GM12801 (cell line): ENCODE measurements around the gene LIX1L.

Experiments
- CTCF ChIP-seq: IDR thresholded peaks from one replicate; pipeline ENCODE4 v1.5.1; 2011; ENCODE audit warnings: control low read depth; ENCODE audit not compliant: insufficient read length; ENCODE audit errors: extremely low read depth

LIX1L gene

DNA sequence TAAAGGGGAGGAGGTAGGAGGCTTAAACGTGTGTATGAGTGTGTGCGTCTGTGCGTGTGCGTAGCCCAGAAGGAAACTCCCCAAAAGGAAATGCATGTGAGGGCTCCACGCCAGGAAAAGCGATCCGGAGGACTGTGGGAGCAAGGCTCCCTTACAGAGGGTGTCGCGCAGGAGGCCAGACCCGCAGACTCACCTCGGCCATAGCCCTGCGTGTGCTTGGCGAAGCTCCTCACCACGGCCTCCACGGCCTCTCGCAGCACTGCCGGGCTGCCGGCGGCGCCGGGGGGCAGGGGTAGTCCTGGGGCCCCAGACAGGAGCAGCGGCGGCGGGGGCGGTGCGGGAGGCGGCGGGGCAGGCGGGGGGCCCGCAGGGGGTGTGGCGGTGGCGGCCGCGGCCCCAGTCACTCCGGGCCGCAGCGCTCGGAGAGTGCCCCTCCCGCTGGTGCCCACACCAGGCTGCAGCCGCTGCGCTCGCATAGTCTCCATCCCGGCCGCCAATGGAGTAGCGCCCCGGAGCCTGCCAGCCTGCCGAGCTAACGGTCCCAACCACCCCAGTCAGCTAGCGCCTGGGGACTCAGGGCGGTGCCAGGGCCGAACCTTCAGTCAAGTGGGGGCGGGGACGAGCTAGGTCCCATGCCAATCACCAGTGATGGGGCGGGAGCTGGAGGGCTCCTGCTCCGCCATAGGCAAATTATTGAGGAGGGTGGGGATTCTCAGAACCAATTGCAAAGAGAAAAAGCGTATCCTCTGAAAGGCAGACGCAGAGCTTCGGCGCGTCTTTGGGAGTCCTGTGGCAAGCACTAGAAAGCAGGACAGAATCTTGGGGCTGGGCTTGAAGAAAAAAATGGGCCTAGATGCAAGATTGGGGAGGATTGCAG, at the start of gene LIX1L:
TSS of gene LIX1L (minus strand) at position 575 of the 877 bp plus-strand sequence. CDS start at position 485, 90 bp downstream.
- TF ChIP-seq CTCF: no peak

DNA sequence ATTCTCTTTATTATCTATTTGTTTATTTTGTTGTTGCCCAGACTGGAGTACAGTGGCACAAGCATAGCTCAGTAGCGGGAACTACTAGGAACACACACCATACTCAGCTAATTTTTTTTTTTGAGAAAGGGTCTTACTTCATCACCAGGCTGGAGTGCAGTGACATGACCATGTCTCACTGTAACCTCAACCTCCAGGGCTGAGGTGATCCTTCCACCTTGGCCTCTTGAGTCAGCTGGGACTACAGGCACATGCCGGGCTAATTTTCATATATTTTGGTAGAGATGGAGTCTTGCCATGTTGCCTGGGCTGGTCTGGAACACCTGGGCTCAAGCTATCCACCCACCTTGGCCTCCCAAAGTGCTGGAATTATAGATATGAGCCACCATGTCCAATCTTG, 43.9 kb upstream of the LIX1L start:
- TF ChIP-seq CTCF: no peak

DNA sequence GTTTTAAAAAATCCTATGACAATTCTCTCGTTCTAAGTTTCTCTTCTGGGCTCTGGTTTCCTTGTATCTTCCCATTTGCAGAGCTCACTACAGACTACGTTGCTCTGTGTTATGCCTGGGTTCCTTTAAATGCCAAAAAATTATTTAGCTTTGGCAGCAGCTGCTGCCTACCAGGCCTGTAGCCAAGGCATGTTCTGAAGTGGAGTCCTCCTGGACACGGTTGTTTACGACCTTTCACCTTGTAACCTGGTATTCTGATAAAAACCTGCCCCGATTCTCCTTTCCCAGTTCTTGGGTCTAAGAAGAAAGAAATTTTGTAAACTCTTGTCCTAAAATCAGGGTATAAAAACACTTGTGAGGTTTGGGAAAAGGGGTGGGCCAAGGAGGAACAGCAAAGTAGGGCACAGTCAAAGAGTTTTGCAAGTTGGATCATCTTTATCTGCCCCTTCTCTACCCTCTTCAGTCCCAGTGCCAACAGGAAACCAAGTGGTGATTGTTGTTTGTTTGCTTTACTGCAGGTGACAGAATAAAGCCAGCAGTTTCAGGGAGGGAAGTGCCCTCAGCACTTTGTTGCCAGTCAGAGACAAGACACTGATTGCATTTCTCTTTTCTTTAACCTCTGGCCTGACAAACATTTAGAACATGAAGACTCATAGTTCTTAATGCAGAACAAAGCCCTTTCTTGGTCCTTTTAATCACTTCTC, 41.7 kb upstream of the LIX1L start:
- TF ChIP-seq CTCF: no peak

GRCh38 chr1:145997718-145998023, 39.9 kb upstream of the LIX1L start:
- no peak for TF ChIP-seq CTCF

DNA sequence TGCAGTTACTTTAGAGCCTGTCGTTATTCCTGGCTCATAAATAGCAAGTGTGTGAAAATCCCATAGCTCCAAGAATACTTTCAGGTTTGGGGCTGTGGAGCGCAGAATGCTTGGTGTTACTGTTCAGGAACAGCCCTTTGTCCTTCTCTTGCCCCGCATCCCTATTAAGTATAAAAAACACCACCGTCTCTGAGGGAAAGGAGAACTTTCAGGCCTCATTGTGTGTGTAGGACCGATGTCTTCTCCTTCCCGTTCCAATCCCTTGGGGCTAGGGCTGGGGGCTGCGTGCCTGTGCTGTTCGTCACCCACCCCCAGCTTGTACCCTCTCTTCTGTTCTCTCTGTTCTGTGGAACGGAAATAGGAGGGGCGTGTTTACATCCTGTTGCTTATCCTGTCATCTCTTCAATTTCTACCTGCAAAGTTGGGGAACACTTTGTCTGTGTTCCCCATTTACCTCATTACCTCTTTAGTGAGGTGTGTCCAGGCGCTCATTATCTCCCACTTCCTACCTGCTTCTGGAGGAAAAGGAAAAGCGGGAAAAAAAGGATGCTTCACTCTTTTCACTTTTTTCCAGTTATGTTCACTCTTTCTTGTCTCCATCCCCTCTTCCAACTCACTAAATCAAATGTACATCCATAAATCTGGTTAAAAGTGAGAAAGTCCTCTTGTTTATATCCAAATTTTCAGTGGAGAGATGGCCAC, 39.4 kb upstream of the LIX1L start:
- no peak for TF ChIP-seq CTCF

- no peak for TF ChIP-seq CTCF
Measured at GRCh38 chr1:145996433-145997015, 38.7 kb upstream of the LIX1L start, which contains the start of gene TXNIP. Gene TXNIP, minus strand, starts transcription at chr1:145996579. Its CDS starts 313 bp downstream, at chr1:145996266.

- no peak for TF ChIP-seq CTCF
Measured at GRCh38 chr1:145995964-145996432, 38.2 kb upstream of the LIX1L start.
